Stimulated activated CD4-positive, alpha-beta T cell treated with anti-CD3 and anti-CD28 coated beads, Interleukin-2, amount 100 ng/mL, for 4 hours (primary cell): ENCODE measurements around the gene PASK.
A peak's percentile ranks its signal among the peaks of the same experiment; 100 is the strongest.

Source experiments
- DNase-seq: peaks from one replicate; pipeline ENCODE4 v3.0.0-alpha.2; 2020; ENCODE audit warnings: low read depth

Gene PASK

DNA sequence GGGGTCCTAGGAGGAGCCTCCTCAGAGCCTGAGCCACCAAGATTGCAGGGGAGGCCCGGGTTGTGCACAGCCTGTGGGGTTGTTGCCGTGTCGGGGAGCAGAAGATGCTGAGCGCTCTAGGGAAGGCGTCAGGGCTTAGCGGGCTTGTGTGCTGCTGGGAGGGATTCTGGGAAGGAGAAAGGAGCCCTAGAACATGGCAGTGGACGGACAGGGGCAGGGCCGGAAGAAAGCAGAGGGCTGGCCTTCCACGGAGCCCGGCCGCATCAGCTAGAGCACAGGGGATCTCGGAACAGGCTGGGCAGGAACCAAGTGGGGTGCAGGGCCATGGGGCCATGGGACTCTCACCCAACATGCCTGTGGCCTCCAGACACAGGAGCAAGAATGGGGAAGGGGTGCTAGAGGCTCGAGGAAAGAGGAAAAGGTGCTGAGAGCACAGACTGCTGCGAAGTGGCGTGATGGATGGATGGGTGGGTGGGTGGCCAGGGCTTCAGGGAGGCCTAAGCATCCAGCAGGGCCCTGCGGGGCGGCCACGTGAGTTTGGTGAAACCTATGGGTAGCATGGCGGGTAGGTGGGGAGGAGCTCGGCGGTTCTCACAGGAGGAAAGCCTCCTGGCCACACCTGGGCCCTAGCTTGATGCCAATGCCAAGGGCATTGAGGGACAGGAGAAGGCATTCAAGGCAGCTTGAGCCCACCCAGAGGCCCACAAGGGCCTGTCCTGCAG is 82.9 kb downstream of the PASK start:
- DNase-seq: no peak

DNA sequence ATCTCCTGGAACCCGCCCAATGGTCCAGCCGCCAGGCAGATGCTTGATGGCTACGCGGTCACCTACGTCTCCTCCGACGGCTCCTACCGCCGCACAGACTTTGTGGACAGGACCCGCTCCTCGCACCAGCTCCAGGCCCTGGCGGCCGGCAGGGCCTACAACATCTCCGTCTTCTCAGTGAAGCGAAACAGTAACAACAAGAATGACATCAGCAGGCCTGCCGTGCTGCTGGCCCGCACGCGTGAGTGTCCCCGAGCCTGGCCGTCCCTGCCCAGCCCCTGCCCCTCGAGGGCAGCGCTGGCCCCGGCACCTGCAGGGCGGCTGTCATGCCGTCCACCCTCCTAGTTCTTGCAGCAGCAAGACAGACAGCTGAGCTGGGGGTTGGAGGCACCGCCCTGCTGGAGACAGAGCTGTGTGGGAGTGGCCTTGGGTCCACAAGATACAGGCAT is 83.9 kb downstream of the PASK start:
- no peak for DNase-seq

DNA sequence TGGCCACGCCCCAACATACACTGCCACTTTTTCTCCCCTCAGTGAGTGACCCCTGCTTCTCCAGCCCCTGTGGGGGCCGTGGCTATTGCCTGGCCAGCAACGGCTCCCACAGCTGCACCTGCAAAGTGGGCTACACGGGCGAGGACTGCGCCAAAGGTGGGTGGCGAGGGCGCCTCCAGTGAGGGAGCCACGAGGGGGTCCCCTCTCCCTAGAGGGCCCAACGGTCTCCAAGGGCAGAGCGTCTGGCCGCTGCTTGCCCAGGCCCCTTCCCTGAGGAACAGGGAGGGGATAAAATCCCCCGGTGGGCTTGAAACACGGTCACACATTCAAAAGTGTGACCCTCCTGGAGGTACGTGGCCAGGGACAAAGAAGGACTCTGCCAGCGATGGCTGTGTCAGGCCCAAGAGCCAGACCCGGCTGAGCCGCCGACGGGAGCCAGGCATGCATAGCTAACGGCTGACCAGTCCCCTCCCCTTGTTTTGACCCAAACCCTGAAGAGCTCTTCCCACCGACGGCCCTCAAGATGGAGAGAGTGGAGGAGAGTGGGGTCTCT is 84.4 kb downstream of the PASK start:
- DNase-seq: no peak

- DNase-seq: peak; percentile 7
Measured at GRCh38 chr2:241064008-241064801, 85.1 kb downstream of the PASK start.

GRCh38 chr2:241063587-241063986 is 85.7 kb downstream of the PASK start:
- no peak for DNase-seq

- DNase-seq: no peak
Measured at GRCh38 chr2:241063093-241063551, 86.2 kb downstream of the PASK start.

DNA sequence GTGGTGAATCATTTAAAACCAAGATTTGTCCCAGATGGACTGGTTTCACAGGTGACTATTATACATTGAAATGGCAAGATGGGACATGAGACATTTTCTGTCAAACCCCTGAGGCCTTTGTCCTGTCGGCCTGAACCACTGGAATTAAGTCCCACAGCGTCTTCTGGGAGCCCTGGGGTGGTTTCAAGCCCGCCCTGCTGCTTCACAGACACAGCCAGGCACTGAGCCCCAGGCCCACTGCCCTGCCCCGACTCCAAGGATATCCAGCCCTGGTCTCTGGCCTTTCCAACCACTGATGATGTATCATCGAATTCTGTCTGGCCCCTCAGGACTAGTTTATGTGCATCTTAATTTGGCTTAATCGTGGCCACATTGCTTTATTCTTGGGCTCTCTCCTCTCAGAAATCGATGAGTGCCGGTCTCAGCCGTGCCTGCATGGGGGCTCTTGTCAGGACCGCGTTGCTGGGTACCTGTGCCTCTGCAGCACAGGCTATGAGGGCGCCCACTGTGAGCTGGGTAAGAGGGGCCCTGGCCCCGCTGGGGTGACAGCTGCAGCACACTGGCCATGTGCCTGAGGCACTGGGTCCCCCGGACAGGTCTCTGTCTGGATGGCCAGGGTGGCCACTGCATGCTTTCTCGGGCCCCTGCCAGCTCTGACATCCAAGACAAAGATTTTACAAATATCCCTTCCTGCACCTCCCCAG is 86.7 kb downstream of the PASK start:
- no peak for DNase-seq

GRCh38 chr2:241061275-241061674 is 88.0 kb downstream of the PASK start:
- no peak for DNase-seq
